Measurements from ENCODE around the gene BANP. TPM values are rescaled to one million over a fixed set of nuclear protein-coding genes. Genes with fewer than 3 reads are reported as not detected.
"Not testable (repeated sequence)": the region's sequence is repeated elsewhere in the genome, so short reads cannot be mapped to it uniquely, and the experiment has no call there.

Gene BANP
- total RNA-seq, 1 experiment from 2014 or later: 17.3 TPM

DNA sequence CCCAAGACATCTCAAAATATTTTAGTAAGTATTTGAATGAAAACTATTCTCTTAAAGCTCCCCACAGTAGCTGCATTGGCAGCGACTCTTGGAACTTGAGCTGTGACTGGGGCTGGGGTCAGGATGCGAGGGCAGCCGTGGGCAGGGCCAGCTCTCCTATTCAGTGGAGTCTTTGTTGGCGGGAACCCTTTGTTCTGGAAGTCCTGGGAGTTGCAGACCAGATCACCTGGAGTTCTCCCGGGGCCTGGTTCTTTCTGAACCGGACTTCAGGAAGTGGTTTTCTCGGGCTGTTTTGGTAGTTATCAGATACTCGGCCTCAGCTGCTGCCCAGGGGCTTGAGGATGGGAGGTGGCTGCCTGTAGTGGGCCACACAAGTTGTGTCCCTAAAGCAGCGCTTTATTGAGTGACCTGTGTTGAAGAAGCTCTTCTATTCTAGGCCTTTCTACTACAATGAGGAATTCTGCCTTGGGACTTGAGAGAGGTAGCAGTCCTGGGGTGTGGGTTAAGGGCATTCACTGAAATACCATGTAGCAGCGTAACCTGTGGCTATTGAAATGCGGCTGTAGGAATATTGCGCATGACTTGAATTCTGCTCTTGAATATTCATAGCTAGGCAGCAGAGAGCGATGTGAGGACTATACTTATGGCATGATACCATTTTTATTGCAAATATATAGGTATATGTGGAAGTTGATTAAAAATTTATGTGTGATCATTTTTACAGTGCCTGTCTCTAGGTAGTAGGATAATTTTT is 77.1 kb downstream of the BANP start:
- not testable (repeated sequence) for DNase-seq (ENCODE audit: low read depth)

DNA sequence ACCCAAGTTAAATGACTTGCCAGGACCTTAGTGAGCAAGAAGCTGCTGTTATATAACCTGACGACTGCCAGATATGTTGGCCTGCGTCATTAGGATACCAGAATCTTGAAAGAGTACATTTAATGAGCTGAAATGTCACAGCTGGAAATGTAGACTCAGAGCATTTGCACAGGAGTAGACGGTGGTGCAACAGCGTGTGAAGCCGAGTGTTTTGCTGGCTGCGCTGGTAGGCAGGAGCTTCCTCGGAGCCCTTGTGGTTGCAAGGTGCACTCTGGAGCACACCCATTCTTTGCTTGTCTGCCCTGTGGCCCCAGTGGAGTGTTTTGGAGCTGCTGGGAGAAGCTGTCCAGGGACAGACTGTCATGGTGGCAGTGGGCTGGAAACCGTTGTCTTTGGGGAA is 79.3 kb downstream of the BANP start:
- no peak for DNase-seq (ENCODE audit: low read depth)

DNA sequence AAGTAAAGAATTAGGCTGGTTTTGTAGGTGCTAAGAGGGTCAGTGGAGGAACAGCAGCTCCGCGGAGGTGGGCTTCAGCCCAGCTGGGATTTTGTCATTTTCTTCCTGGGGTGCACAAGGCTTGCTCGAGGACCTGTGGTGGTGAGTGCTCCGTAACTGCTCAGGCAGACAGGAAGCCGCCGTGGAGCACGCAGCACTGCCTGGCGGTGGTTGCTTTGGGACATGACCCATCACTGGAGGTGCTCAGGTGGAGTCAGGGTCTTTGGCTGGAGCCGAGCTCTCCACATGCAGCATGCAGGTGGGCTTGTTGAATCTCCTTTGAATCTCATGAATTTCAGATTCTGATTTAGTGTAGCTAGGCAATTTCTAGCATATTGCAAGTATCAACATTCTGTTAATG is 79.7 kb downstream of the BANP start:
- DNase-seq (ENCODE audit: low read depth): not testable (repeated sequence)

DNA sequence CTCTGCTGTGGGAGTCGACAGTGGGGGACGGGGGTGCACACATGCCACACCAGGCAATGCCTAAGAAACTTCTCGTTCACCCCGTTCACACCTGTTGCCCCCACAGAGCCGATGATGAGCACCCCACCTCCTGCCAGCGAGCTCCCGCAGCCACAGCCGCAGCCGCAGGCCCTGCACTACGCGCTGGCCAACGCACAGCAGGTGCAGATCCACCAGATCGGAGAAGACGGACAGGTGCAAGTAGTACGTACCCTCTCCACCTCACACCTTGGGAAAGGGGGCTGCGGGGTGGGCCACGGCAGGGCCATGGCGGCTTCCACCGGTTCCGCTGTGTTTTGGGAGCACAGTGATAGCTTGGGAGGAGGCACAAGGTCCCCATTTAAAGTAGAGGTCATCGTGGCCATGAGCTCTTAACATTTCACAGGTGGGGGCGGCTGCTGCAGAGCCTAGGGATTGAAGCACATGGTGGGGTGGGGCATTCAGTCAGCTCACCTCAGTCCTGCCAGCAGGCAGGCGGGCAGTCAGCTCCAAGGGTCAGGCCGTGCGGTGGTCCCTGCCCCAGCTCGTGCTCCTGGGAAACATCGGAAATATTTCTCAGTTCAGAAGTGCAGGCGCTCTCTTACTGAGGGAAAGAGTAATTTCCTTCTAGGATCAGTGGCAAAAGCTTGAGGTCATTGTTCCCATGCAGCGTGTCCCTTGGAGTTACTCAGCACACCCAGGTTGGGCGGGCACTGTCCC is 81.9 kb downstream of the BANP start:
- not testable (repeated sequence) for DNase-seq (ENCODE audit: low read depth)

DNA sequence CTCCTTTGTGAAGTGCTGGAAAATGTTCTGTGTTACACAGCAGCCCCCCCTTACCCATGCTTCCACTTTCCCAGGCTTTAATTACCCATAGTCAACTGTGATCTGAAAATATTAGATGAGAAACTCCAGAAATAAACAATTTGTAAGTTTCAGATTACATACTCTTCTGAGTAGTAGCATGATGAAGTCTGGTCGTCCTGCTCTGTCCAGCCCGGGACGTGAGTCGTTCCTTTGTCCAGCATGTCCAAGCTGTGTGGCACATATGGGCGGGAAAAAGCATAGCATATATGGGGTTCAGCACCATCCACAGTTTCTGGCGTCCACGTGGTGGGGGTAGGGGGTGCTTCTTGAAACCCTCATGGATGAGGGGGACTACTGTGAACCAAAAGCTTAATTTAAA is 83.5 kb downstream of the BANP start:
- DNase-seq (ENCODE audit: low read depth): no peak

DNA sequence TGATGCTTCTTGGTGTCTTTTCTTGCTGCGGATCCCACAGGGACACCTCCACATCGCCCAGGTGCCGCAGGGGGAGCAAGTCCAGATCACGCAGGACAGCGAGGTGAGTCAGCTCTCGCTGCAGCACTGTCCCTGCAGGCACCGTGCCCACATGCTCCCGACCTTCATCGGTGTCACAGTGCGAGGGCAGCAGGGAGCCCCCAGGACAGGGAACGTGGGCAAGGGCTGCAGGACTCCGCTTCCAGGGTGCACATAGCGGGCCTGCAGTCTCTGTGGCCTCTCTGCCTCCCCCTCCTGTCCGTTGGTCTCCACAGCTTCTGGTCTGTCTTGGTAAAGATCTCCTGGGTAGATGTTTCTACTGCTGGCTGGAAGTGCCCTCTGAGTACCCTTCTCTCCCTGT is 84.1 kb downstream of the BANP start:
- DNase-seq (ENCODE audit: low read depth): no peak

DNA sequence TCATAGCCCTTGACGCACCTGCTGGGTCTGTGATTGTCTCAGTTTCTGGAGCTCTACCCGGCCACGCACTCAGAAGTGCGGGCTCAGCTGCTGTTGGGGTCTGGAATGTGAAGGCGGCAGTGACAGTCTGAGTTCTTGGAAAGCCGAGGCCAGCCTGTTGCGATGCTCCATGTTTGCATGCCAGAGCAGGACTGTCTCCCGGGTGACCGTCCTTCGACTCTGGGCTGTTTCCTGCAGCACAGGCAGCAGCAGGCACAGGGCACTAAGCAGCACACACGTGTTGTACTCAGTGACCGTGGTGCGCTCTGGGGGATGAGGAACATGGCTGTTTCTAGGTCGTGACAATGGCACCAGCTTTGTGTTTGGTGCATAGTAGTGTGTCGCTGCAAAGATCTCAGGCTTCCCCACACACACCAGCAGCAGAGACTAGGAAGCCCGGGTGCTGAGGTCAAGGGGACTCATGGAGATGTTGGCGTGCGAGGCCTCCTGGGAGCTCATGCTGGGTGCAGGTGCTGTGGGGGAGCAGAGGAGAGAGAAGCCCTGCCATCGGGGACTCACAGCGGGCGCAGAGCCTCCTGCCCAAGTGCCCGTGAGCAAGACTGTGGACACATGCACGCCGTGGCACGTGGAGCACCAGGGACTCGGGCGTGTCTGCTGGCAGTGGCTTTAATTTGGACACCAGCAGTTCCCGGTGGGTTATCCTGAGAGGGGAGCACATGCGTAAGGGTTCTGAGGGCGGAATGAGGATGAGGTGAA is 84.8 kb downstream of the BANP start:
- DNase-seq (ENCODE audit: low read depth): not testable (repeated sequence)

DNA sequence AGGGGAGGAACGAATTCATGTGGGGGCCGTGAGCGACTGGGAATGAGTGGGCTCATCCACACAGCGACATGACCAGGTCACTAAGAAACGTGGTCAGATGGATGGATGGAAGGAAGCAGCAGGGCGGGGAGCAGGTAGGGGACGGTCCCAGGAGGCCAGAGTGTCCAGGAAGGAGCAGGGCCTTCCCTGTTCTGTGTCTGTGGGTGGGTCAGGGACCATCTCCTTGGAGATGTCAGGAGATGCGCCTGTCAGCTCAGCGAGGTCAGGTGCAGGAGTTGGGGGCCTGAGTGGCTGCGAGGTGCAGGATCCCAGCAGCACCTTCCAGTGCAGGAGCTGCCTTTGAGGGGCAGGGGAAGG is 85.4 kb downstream of the BANP start:
- not testable (repeated sequence) for DNase-seq (ENCODE audit: low read depth)

DNA sequence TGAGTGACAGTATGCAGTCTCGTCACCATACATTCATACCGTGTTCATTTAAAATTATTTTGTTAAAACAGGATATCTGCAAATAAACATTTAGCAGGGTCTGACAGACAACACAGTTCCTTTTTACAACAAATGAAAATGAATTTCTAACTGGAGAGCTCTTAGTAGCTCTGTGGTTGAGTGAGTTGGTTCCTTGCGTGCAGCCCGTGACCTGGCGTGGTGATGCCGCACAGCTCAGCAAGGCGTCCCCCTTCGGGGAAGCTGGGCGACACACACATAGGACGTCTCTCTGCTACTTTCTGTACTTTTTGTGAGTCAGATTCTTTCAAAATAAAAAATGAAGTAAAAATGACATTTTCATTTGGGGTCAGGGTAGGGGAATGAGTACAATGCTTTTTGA is 86.1 kb downstream of the BANP start:
- DNase-seq (ENCODE audit: low read depth): not testable (repeated sequence)

DNA sequence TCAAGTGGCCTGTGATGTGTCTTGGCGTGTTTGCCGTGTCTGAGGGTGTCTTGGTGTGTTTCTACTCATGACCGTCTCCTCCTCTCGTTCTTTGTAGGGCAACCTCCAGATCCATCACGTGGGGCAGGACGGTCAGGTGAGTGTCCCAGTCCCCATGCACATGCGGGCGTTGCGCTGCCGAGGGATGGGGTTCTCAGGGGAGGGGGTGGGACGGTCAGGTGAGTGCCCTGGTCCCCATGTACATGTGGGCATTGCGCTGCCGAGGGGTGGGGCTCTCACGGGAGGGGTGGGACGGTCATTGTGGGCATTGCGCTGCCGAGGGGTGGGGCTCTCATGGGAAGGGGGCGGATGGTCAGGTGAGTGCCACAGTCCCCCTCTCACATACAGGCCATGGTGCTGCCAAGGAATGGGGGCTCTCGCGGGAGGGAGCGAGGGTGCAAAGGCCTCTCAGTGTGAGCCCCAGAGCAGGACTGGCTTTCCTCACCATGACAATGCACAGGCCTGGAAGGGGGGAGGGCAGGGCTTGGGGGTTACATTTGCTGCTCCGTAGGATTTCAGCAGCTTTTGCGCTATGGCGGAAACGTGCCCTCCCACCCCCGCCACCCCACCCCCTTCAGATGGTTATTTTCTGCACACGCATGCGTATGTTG is 86.8 kb downstream of the BANP start:
- DNase-seq (ENCODE audit: low read depth): not testable (repeated sequence)

DNA sequence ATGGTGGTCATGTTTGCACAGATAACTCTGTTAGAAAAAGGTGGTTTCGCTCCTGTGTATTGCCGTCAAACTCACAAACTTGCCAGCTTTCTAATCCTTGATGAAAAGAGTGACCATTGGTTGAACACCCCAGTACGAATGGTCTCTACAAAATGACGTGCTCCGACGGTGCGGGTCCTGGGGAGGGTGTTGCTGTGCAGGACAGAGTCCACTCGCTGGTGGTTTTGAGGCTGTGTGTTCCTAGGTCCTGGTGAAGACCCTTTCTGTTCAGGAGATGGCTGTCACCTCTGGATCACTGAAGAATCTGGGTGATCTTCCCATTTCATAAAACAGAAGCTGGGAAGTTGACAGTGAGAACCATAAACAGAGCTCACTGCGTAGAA is 87.3 kb downstream of the BANP start:
- DNase-seq (ENCODE audit: low read depth): not testable (repeated sequence)

DNA sequence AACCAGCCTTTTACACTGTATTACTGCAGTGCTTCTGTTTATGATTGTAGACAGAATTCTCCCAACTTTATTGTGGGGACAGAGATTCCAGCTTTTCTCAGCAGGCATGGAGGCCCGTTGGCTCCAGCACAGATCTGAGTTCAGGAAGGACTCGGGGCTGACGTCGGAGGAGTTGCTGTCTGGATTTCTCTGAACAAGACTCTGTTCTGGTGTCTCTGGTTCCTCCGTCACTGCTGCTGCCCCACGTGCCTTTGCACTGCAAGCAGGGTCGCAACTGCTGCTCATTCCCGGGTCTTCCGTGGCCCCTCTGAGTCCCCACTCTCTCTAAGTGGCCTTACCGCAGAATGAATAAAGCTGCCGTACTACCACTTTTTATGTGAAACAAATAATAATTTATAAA is 88.4 kb downstream of the BANP start:
- DNase-seq (ENCODE audit: low read depth): no peak

DNA sequence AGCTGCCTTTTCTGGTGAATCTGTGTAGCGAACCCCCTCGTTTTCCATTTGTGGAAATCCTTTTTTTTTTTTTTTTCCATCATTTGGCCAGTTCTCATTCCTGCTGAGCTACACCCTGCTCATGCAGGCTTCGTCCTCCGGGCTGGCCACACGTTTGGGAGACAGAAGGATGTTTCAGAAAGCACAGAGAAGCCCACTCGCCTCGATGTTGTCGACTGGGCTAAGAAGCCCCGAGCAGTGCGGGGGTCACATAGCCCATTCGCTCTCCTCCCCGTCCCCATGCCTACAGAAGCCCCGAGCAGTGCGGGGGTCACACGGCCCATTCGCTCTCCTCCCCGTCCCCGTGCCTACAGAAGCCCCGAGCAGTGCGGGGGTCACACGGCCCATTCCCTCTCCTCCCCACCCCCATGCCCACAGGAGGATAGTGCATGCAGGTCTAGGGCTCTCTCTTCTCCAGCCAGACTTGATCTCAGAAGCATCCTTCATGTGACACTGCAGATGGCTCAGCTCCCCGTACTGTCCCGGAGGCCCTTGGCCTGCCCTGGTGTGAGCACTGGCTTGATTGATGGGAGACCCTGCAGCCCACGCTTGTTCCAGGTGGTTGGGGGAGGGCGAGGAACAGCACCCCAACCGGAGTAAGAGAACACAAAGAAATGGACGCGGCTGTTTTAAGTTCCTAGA is 89.1 kb downstream of the BANP start:
- DNase-seq (ENCODE audit: low read depth): not testable (repeated sequence)

DNA sequence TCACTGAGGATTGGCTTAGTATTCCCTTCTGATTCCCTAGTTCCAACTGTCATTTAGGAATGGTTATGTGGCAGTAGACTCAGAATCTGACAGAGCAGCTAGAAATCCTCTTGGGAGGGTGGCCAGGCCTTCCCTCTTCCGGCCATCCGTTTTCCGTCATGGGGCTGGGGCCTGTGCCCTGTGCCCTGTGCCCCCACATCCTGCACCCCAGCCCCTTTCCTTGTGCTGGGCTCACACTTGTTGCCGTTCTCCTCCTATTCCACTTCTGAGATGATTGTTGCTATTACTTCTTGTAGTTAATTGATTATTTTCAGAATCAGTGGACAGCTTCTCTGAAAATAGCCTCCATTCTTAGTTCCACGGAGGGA is 89.6 kb downstream of the BANP start:
- DNase-seq (ENCODE audit: low read depth): not testable (repeated sequence)

DNA sequence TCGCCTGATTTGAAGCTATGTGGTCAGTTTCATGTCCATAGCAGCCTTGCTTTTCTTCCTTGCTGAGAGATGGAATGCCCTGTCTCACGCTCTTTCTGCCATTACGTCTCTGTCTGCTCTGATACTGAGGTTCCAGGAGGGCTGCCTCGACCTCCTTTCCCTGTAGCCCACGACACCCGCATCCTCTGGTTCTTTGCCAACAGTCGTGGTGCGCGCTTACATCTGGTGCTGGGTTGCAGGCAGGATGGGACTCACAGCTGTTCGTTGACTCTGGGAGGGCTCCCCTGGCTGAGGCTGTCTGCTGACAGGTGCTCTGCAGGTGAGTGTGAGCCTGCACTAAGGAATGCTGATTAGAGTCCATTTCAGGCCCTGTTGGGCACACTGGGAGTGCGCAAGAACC is 90.3 kb downstream of the BANP start:
- not testable (repeated sequence) for DNase-seq (ENCODE audit: low read depth)

DNA sequence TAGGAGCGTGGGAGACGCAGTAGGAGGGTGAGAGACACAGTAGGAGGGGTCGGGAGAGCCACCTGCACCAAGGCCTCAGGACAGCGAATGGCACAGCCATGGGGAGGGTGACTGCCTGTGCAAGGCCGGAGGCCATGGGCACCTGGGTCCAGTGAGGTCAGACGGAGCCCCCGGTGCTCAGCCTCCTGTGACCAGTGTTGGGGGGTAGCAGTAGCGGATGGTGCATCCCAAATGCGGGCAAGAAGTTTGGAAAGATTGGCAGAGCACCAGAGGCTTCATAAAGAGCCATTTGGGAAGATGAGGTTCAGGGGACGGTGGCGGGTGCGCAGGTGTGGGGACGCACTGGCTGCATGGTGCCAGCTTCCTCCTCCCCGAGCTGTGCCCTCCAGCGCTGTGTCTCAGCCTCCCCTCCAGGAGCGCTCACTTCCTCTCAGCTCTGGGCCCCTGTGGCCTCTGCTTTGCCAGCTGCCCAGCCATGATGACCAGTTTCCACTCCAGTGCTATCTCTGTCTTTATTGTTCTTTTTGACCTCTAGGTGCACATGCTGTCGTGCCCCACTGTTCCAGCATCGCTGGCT is 90.8 kb downstream of the BANP start:
- DNase-seq (ENCODE audit: low read depth): not testable (repeated sequence)

DNA sequence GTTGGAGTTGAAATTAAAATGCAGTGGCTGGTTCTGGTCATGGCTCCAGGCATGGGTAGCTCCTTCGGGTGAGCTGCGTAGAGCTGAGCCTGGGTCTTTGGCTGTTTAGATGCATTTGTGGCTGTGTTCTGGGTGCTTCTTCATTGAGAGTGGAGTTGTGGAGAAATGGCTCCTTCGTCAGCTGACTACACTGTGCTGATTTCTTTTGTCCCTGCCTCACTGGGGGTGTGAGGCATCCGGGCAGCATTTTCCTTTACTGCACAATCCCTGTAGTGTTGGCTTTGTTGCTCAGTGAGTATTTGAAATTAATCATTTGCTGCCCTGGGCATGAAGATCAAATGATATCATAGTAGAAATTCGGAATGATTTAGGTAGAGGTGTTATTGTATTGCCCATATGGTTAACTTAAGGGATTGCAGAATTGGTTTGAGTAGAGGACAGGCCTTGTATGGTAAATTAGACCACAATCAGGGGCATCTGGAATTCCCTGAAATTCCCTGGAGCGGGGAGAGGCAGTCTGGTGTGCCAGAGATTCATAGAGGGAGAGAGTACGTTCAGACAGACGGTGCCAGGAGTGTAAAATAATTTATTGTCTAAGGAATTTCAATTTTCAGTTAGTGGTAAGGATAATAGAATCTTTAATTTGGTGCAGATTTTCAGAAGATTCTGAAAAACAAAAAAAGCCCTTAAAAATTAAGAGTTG is 92.1 kb downstream of the BANP start:
- DNase-seq (ENCODE audit: low read depth): not testable (repeated sequence)

DNA sequence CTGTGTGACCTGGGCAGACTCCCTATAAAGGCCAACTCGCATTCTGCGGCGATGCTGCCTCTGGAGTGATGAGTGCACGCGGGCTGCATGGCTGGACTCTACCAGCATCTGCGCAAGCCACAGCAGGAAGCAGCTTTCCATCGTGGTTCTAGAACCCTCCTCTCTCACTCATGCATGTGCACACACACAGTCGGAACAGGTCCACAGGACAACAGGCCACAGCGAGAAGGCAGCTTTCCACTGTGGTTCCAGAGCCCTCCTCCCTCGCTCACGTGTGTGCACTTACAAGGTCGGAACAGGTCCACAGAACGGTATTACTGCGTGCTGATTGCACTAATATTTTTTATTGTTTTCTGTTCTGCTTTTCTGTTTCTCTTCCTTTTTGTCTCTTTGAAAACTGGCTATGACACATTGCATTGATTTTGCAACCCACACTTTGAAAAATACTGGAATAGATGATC is 92.9 kb downstream of the BANP start:
- not testable (repeated sequence) for DNase-seq (ENCODE audit: low read depth)

DNA sequence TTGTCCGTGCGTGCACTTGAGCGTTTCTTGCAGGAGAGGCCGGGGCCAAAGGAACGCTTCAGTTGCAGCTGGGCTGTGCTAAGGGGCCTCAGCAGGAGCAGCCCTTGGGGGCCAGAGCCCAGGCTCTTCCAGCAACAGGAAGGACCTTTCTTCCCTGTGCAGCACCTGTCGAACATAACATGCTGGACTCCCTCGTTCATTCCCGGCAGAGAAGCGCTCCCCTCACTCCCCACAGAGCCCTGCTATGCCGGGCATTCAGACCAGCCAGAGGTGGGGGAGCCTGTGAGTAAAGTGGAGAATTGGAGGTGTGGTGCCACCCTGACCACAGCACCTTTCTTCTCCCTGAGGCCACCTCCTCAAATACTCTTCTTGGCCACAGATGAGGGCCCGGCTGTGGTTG is 94.1 kb downstream of the BANP start:
- DNase-seq (ENCODE audit: low read depth): not testable (repeated sequence)

DNA sequence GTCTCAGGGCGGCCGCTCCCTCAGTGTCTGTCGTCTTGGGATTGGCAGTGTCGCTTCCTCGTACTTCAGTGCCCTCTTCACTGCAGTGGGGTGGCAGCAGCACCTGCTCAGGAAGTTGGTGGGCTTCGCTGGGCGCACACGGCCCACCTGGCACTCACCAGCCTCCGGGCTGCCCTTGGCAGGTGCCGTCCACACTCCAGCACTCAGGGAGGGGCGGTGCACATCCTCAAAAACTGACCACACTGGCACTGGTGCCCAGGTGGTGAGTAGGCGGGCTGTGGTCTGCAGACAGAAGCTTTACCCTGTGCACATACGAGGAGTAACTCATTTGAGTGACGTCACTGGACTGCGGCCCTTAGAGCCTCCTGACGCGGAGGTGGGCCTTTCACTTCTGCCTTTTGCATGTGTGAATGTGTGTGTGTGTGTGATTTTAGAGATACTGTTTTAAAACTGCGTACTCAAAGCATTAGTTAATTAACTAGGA is 94.6 kb downstream of the BANP start:
- no peak for DNase-seq (ENCODE audit: low read depth)
